ENCODE measurements around the gene GAGE10.
"Not testable (repeated sequence)": the region's sequence is repeated elsewhere in the genome, so short reads cannot be mapped to it uniquely, and the experiment has no call there.

GAGE10 gene

GRCh38 chrX:49286581-49286980 is 16.9 kb upstream of the GAGE10 start:
- CTCF ChIA-PET = interaction anchor here (0.9 kb wide), 1 partner anchor 468 kb away, joined by 3 read pairs; no protein-coding TSS in a partner anchor
- no peak for DNase-seq
- H3K4me3 ChIP-seq (ENCODE audit: control insufficient read depth in 1 of 7, extremely low read depth in 1 of 7, insufficient read depth in 4 of 7, low read depth in 2 of 7, low read length in 6 of 7) = no peak overlapping the region
- 51% methylated on average over 2 of the region's 4 CpGs for WGBS (ENCODE audit: insufficient coverage)
- peaks cover 0 to 6% (median 0%) of the 10 kb centered on the region in 5 experiments for H3K27me3 ChIP-seq (replicated peaks in 2 of 5; ENCODE audit: control insufficient read depth in 4 of 5, insufficient read depth in 5 of 5, low read length in 4 of 5)
- peaks cover 0 to 3% (median under 1%) of the 10 kb centered on the region in 4 experiments for H3K36me3 ChIP-seq (ENCODE audit: control insufficient read depth in 4 of 4, insufficient read depth in 4 of 4, low read length in 3 of 4)
- H3K9me3 ChIP-seq (ENCODE audit: control extremely low read depth in 1 of 5, control insufficient read depth in 4 of 5, insufficient read depth in 2 of 5, low read depth in 1 of 5, low read length in 4 of 5) = no peaks in the 10 kb centered on the region
- H3K27ac ChIP-seq (ENCODE audit: insufficient read depth in 1 of 2, low read depth in 1 of 2, low read length in 2 of 2, poor library complexity in 1 of 2, severe bottlenecking in 2 of 2) = no peak overlapping the region
- peaks cover 0 to 3% (median 0%) of the 10 kb centered on the region in 4 experiments for H3K4me1 ChIP-seq (ENCODE audit: control extremely low read depth in 1 of 4, control insufficient read depth in 4 of 4, insufficient read depth in 4 of 4, low read length in 3 of 4)
- POLR2A ChIA-PET = no interaction called here

GRCh38 chrX:49287665-49288064 is 15.8 kb upstream of the GAGE10 start:
- DNase-seq = peak in 2 of 3 donors; percentile 42 to 62
- ChIA-PET CTCF (interaction anchor here (0.9 kb wide), 1 partner anchor 467 kb away, joined by 3 read pairs; no protein-coding TSS in a partner anchor), POLR2A (no interaction called here)
- H3K9me3 ChIP-seq (ENCODE audit: control extremely low read depth in 1 of 5, control insufficient read depth in 4 of 5, insufficient read depth in 2 of 5, low read depth in 1 of 5, low read length in 4 of 5) = no peaks in the 10 kb centered on the region
- no peak overlapping the region for H3K4me3 ChIP-seq (ENCODE audit: control insufficient read depth in 1 of 7, extremely low read depth in 1 of 7, insufficient read depth in 4 of 7, low read depth in 2 of 7, low read length in 6 of 7)
- H3K27me3 ChIP-seq (replicated peaks in 2 of 5; ENCODE audit: control insufficient read depth in 4 of 5, insufficient read depth in 5 of 5, low read length in 4 of 5) = peaks cover 0 to 6% (median 0%) of the 10 kb centered on the region in 5 experiments
- H3K4me1 ChIP-seq (ENCODE audit: control extremely low read depth in 1 of 4, control insufficient read depth in 4 of 4, insufficient read depth in 4 of 4, low read length in 3 of 4) = peaks cover 0 to 6% (median 2%) of the 10 kb centered on the region in 4 experiments
- no CpG with 5 or more reads among the region's 1 CpG for WGBS (ENCODE audit: insufficient coverage)
- no peak overlapping the region for H3K27ac ChIP-seq (ENCODE audit: insufficient read depth in 1 of 2, low read depth in 1 of 2, low read length in 2 of 2, poor library complexity in 1 of 2, severe bottlenecking in 2 of 2)
- H3K36me3 ChIP-seq (ENCODE audit: control insufficient read depth in 4 of 4, insufficient read depth in 4 of 4, low read length in 3 of 4) = peaks cover 0 to 3% (median under 1%) of the 10 kb centered on the region in 4 experiments

- Histone ChIP-seq H3K27me3 (replicated peaks in 2 of 5; ENCODE audit: control insufficient read depth in 4 of 5, insufficient read depth in 5 of 5, low read length in 4 of 5) (peaks cover 0 to 6% (median 0%) of the 10 kb centered on the region in 5 experiments), H3K4me1 (ENCODE audit: control extremely low read depth in 1 of 4, control insufficient read depth in 4 of 4, insufficient read depth in 4 of 4, low read length in 3 of 4) (peaks cover 0 to 6% (median 2%) of the 10 kb centered on the region in 4 experiments), H3K4me3 (ENCODE audit: control insufficient read depth in 1 of 7, extremely low read depth in 1 of 7, insufficient read depth in 4 of 7, low read depth in 2 of 7, low read length in 6 of 7) (no peak overlapping the region), H3K9me3 (ENCODE audit: control extremely low read depth in 1 of 5, control insufficient read depth in 4 of 5, insufficient read depth in 2 of 5, low read depth in 1 of 5, low read length in 4 of 5) (no peaks in the 10 kb centered on the region), H3K27ac (ENCODE audit: insufficient read depth in 1 of 2, low read depth in 1 of 2, low read length in 2 of 2, poor library complexity in 1 of 2, severe bottlenecking in 2 of 2) (no peak overlapping the region), H3K36me3 (ENCODE audit: control insufficient read depth in 4 of 4, insufficient read depth in 4 of 4, low read length in 3 of 4) (peaks cover 0 to 3% (median 0%) of the 10 kb centered on the region in 4 experiments)
- no peak for DNase-seq
- ChIA-PET CTCF (interaction anchor here (0.8 to 2.0 kb wide), 2 partner anchors 548 to 785 kb away, joined by 3 to 4 read pairs; no protein-coding TSS in a partner anchor), POLR2A (no interaction called here)
- WGBS (ENCODE audit: insufficient coverage) = 78% methylated on average over 7 of the region's 7 CpGs
These were observed 13.2 kb upstream of the GAGE10 start for GRCh38 chrX:49290215-49290614.

GRCh38 chrX:49291615-49292337 is 11.7 kb upstream of the GAGE10 start:
- H3K27ac ChIP-seq (ENCODE audit: insufficient read depth in 1 of 2, low read depth in 1 of 2, low read length in 2 of 2, poor library complexity in 1 of 2, severe bottlenecking in 2 of 2) = no peak overlapping the region
- peak; percentile 56 to 76 (median 73) for DNase-seq
- H3K4me1 ChIP-seq (ENCODE audit: control extremely low read depth in 1 of 4, control insufficient read depth in 4 of 4, insufficient read depth in 4 of 4, low read length in 3 of 4) = peaks cover 0 to 6% (median 2%) of the 10 kb centered on the region in 4 experiments
- POLR2A ChIA-PET = no interaction called here
- H3K36me3 ChIP-seq (ENCODE audit: control insufficient read depth in 4 of 4, insufficient read depth in 4 of 4, low read length in 3 of 4) = no peaks in the 10 kb centered on the region
- CTCF ChIA-PET = interaction anchor here (0.8 to 2.2 kb wide), 5 partner anchors 10 to 625 kb away, joined by 3 to 8 read pairs (median 3); no protein-coding TSS in a partner anchor
- H3K27me3 ChIP-seq (replicated peaks in 2 of 5; ENCODE audit: control insufficient read depth in 4 of 5, insufficient read depth in 5 of 5, low read length in 4 of 5) = peaks cover 0 to 4% (median 0%) of the 10 kb centered on the region in 5 experiments
- no peaks in the 10 kb centered on the region for H3K9me3 ChIP-seq (ENCODE audit: control extremely low read depth in 1 of 5, control insufficient read depth in 4 of 5, insufficient read depth in 2 of 5, low read depth in 1 of 5, low read length in 4 of 5)
- peak overlapping the region in 1 of 7 experiments; percentile 23 for H3K4me3 ChIP-seq (ENCODE audit: control insufficient read depth in 1 of 7, extremely low read depth in 1 of 7, insufficient read depth in 4 of 7, low read depth in 2 of 7, low read length in 6 of 7)
- 40% methylated on average over 10 of the region's 11 CpGs for WGBS (ENCODE audit: insufficient coverage)

GRCh38 chrX:49292400-49293362 is 10.8 kb upstream of the GAGE10 start:
- DNase-seq = no peak
- CTCF ChIA-PET = interaction anchor here (1.0 to 2.2 kb wide), 2 partner anchors 11 to 625 kb away, joined by 3 to 8 read pairs; no protein-coding TSS in a partner anchor
- POLR2A ChIA-PET = no interaction called here

GRCh38 chrX:49299293-49299692 is 4.2 kb upstream of the GAGE10 start:
- H3K36me3 ChIP-seq (ENCODE audit: control insufficient read depth in 4 of 4, insufficient read depth in 4 of 4, low read length in 3 of 4); H3K4me1 ChIP-seq (ENCODE audit: control extremely low read depth in 1 of 4, control insufficient read depth in 4 of 4, insufficient read depth in 4 of 4, low read length in 3 of 4); H3K27me3 ChIP-seq (replicated peaks in 2 of 5; ENCODE audit: control insufficient read depth in 4 of 5, insufficient read depth in 5 of 5, low read length in 4 of 5); CTCF ChIA-PET; H3K9me3 ChIP-seq (ENCODE audit: control extremely low read depth in 1 of 5, control insufficient read depth in 4 of 5, insufficient read depth in 2 of 5, low read depth in 1 of 5, low read length in 4 of 5); DNase-seq; H3K4me3 ChIP-seq (ENCODE audit: control insufficient read depth in 1 of 7, extremely low read depth in 1 of 7, insufficient read depth in 4 of 7, low read depth in 2 of 7, low read length in 6 of 7); H3K27ac ChIP-seq (ENCODE audit: insufficient read depth in 1 of 2, low read depth in 1 of 2, low read length in 2 of 2, poor library complexity in 1 of 2, severe bottlenecking in 2 of 2); POLR2A ChIA-PET: not testable (repeated sequence)
- 85% methylated on average over 4 of the region's 5 CpGs for WGBS (ENCODE audit: insufficient coverage)

More at GRCh38 chrX:49292400-49293362, 10.8 kb upstream of the GAGE10 start:
- Histone ChIP-seq H3K27me3 (replicated peaks in 2 of 5; ENCODE audit: control insufficient read depth in 4 of 5, insufficient read depth in 5 of 5, low read length in 4 of 5) (no peaks in the 10 kb centered on the region), H3K4me3 (ENCODE audit: control insufficient read depth in 1 of 7, extremely low read depth in 1 of 7, insufficient read depth in 4 of 7, low read depth in 2 of 7, low read length in 6 of 7) (no peak overlapping the region), H3K9me3 (ENCODE audit: control extremely low read depth in 1 of 5, control insufficient read depth in 4 of 5, insufficient read depth in 2 of 5, low read depth in 1 of 5, low read length in 4 of 5) (no peaks in the 10 kb centered on the region), H3K36me3 (ENCODE audit: control insufficient read depth in 4 of 4, insufficient read depth in 4 of 4, low read length in 3 of 4) (no peaks in the 10 kb centered on the region), H3K27ac (ENCODE audit: insufficient read depth in 1 of 2, low read depth in 1 of 2, low read length in 2 of 2, poor library complexity in 1 of 2, severe bottlenecking in 2 of 2) (no peak overlapping the region), H3K4me1 (ENCODE audit: control extremely low read depth in 1 of 4, control insufficient read depth in 4 of 4, insufficient read depth in 4 of 4, low read length in 3 of 4) (peaks cover 0 to 6% (median under 1%) of the 10 kb centered on the region in 4 experiments)
- 90% methylated on average over 12 of the region's 17 CpGs for WGBS (ENCODE audit: insufficient coverage)

Measured in common myeloid progenitor, CD34-positive (primary cell).